Endothelial cell of umbilical vein (primary cell): Measurements from ENCODE around the gene GIPC1. TPM values are rescaled to one million over a fixed set of nuclear protein-coding genes. Genes with fewer than 3 reads are reported as not detected.
A peak's percentile ranks its signal among the peaks of the same experiment; 100 is the strongest.

ENCODE experiments used
- BruUV-seq: library from RNA; stranded (reverse); fragments of 400-500 nt; replicated peaks from 2 replicates; lab custom pipeline; 2021; lab: Mats Ljungman, UMichigan
- CTCF ChIA-PET: fragments of 300-600, 350-600 bp; sonication (Branson Sonifier 250); formaldehyde crosslinking; loops from one replicate; lab custom pipeline; 2021; ENCODE audit warnings: antibody characterized with exemption, inconsistent platforms; lab: Charles Lee
- POLR2A ChIA-PET: fragments of 300-600, 350-600 bp; sonication (Branson Sonifier 250); formaldehyde crosslinking; loops from one replicate; lab custom pipeline; 2021; ENCODE audit warnings: antibody characterized with exemption, inconsistent platforms; lab: Charles Lee
- DNase-seq: peaks from one replicate; pipeline ENCODE4 v3.0.0-alpha.2; 2011; ENCODE audit warnings: low read depth, low spot score
- FAIRE-seq: peaks from 2 replicates; lab custom pipeline; 2011; peaks lifted over from hg19 to GRCh38; lab: Jason Lieb, UNC
- H2AFZ ChIP-seq: 2 replicates; pipeline ENCODE4 v1.6.0; 2012; ENCODE audit warnings: low read depth, low read length, control low read depth, inconsistent platforms
- H3K27ac ChIP-seq: 2 replicates; pipeline ENCODE4 v1.5.1; 2011; ENCODE audit warnings: low read depth, mild to moderate bottlenecking, control low read depth, low read length, moderate library complexity; ENCODE audit not compliant: insufficient read depth
- H3K27me3 ChIP-seq, 2 experiments: 2 replicates each; pipeline versions ENCODE4 v1.6.0 to v1.6.1; 2011; ENCODE audit warnings: low read length in 2 of 2, mixed read lengths in 1 of 2; ENCODE audit not compliant: control insufficient read depth in 2 of 2, insufficient read depth in 2 of 2
- H3K36me3 ChIP-seq, 2 experiments: 2 replicates in 1 of 2; 3 replicates in 1 of 2; pipeline ENCODE4 v1.5.1; 2011; ENCODE audit warnings: low read length in 2 of 2, mild to moderate bottlenecking in 1 of 2, moderate library complexity in 1 of 2; ENCODE audit not compliant: control insufficient read depth in 2 of 2, insufficient read depth in 2 of 2; ENCODE audit errors: extremely low read depth in 1 of 2
- H3K4me1 ChIP-seq: 3 replicates; pipeline ENCODE4 v1.5.1; 2011; ENCODE audit warnings: mild to moderate bottlenecking, low read length; ENCODE audit not compliant: control insufficient read depth, insufficient read depth; ENCODE audit errors: extremely low read depth
- H3K4me2 ChIP-seq: 2 replicates; pipeline ENCODE4 v1.6.1; 2011; ENCODE audit warnings: low read length, control low read depth, mixed read lengths; ENCODE audit not compliant: insufficient read depth
- H3K4me3 ChIP-seq, 3 experiments: fragments of 200-600 bp in 1 of 3; sonication (generic), shearing (Covaris generic) in 1 of 3; replicated peaks in 1 of 3; 2 replicates each; pipeline ENCODE4 v1.5.1; 2011 to 2016; ENCODE audit warnings: control low read depth in 3 of 3, low read length in 3 of 3, mild to moderate bottlenecking in 2 of 3, inconsistent platforms in 1 of 3, low read depth in 1 of 3, moderate library complexity in 1 of 3; ENCODE audit not compliant: insufficient read depth in 1 of 3
- H3K79me2 ChIP-seq: 2 replicates; pipeline ENCODE4 v1.6.0; 2012; ENCODE audit warnings: low read length, inconsistent platforms; ENCODE audit not compliant: control insufficient read depth, insufficient read depth
- H3K9ac ChIP-seq: replicated peaks from 2 replicates; pipeline ENCODE3; 2011; ENCODE audit warnings: low read length, control low read depth; ENCODE audit not compliant: insufficient read depth; ENCODE audit errors: extremely low read depth
- H3K9me1 ChIP-seq: replicated peaks from 3 replicates; pipeline ENCODE4 v1.6.0; 2011; ENCODE audit warnings: mild to moderate bottlenecking, low read length; ENCODE audit not compliant: control insufficient read depth, insufficient read depth; ENCODE audit errors: extremely low read depth
- H3K9me3 ChIP-seq: replicated peaks from 2 replicates; pipeline ENCODE4 v1.5.1; 2012; ENCODE audit warnings: low read length, inconsistent platforms; ENCODE audit not compliant: control insufficient read depth, insufficient read depth
- H4K20me1 ChIP-seq: replicated peaks from 2 replicates; pipeline ENCODE3; 2011; ENCODE audit warnings: mild to moderate bottlenecking, low read length; ENCODE audit not compliant: control insufficient read depth, insufficient read depth; ENCODE audit errors: extremely low read depth
- EZH2 ChIP-seq: IDR thresholded peaks from 2 replicates; pipeline ENCODE4 v1.6.1; 2012; ENCODE audit warnings: borderline replicate concordance, low read depth, mild to moderate bottlenecking, moderate library complexity, low read length, inconsistent platforms; ENCODE audit not compliant: severe bottlenecking
- JUN ChIP-seq: IDR thresholded peaks from 2 replicates; pipeline ENCODE4 v1.6.1; 2011; ENCODE audit warnings: borderline replicate concordance, low read depth; ENCODE audit not compliant: insufficient read length, insufficient read depth
- MYC ChIP-seq: IDR thresholded peaks from one replicate; pipeline ENCODE4 v1.6.1; 2011; ENCODE audit warnings: mild to moderate bottlenecking, low read depth, low read length
- POLR2A ChIP-seq: IDR thresholded peaks from 2 replicates; pipeline ENCODE4 v1.6.1; 2012; ENCODE audit warnings: low read depth, mild to moderate bottlenecking, control low read depth, low read length
- POLR2AphosphoS5 ChIP-seq: IDR thresholded peaks from 2 replicates; pipeline ENCODE4 v1.6.1; 2012; ENCODE audit warnings: low read depth, mild to moderate bottlenecking, control low read depth, low read length, moderate library complexity; ENCODE audit not compliant: insufficient read depth
- dilution Hi-C: fragments of 300-500 bp; cut with MboI; formaldehyde crosslinking; loops from one replicate; pipeline ENCODE4 v1.15.0; 2019; ENCODE audit warnings: low sequenced_read_pairs; ENCODE audit not compliant: extremely low pct_ligation_motif_present
- intact Hi-C: fragments of 100-400 bp; cut with micrococcal nuclease; formaldehyde crosslinking; loops from one replicate; pipeline ENCODE4 v1.10.0; 2022
- polyA plus RNA-seq, 4 experiments: library from polyadenylated mRNA; depleted of rRNA in 3 of 4; stranded (reverse) in 3 of 4; unstranded in 1 of 4; fragments of >200 nt; gene quantifications; 2 replicates each; pipeline versions ENCODE4 v1.2.1 to v1.2.3, GENCODE V29; 2011 to 2012; ENCODE audit warnings: missing spikeins in 1 of 4
- total RNA-seq: library from RNA; stranded (reverse); gene quantifications from 2 replicates; pipeline ENCODE4 v1.2.3, GENCODE V29; 2021

GIPC1 gene
- total and polyA plus RNA-seq, 2 donors (not counting 3 experiments of a cell fraction or from before 2014, with no cell fraction given): 108 to 141 TPM

DNA sequence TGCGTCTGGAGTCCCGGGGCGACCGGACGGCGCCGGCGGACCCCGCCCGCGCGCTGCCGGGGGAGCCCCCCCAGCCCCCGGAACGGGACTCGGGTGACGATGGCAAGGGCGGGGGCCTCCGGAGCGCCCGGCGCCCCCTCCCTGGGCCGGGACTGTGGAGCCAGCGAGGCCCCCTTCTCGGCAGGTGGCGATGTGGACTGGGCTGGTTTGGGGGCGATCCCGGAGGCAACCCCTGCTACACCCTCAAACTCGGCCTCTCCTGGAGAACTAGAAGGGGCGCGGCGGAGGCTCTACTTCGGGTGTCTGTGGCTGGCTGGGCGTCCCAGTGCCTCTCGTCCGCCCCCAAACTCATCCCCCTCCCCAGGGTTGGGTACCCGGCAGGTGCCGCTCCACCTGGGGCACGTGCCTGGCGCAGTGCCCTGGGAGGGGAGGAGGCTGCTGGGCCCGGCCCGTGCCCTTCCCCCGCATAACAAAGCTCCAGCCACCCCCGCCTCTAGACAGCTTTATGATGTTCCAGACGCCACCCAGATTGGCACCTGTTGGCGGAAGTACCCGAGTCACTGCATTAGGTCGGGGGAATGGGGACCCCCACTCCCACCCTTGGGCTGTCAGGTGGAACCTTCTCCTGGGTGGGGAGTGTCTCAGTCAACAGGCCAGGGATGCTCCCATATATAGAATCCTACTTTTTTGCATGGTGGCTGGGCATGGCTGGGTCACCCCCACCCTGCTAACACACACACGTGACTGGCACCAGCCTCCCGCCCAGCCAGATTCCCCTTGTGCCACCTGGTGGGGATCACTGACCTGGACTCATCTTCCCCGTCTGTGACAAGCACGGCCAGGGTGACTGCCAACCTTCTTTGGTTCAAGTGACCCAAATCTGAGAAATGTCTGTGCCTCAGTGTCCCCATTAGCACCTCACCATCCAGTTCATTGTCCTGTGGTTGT lies 62.1 kb downstream of the GIPC1 start:
- Histone ChIP-seq H3K9me1 (no peaks in the 10 kb centered on the region), H4K20me1 (no peaks in the 10 kb centered on the region), H3K4me2 (peak overlapping the region; percentile 89), H3K9ac (peak overlapping the region; percentile 61), H3K4me3 (peak overlapping the region; percentile 43 to 84 (median 79)), H3K27ac (peak overlapping the region; percentile 78), H3K4me1 (peaks cover 32% of the 10 kb centered on the region), H3K9me3 (no peaks in the 10 kb centered on the region), H3K27me3 (peaks cover 0 to 2% of the 10 kb centered on the region in 2 experiments), H2AFZ (no peak overlapping the region), H3K79me2 (peaks cover 54% of the 10 kb centered on the region), H3K36me3 (no peaks in the 10 kb centered on the region)
- CTCF ChIA-PET: interaction anchor here (0.7 to 1.1 kb wide), 5 partner anchors 8 to 297 kb away, joined by 3 to 4 read pairs (median 3); partner anchors contain the start of gene ASF1B
- dilution Hi-C loops (no loop called here), intact Hi-C loops (loop anchor here (1.0 kb wide), 2 partner anchors 28 to 38 kb away; no protein-coding TSS in a partner anchor)
- peak; percentile 18 for DNase-seq
- peak; percentile 13 for TF ChIP-seq POLR2A
- no peak for TF ChIP-seq JUN
- no peak for TF ChIP-seq EZH2
- TF ChIP-seq MYC: no peak
- POLR2A ChIA-PET: no interaction called here
- BruUV-seq: no TSS peak
- peak; percentile 59 for FAIRE-seq

DNA sequence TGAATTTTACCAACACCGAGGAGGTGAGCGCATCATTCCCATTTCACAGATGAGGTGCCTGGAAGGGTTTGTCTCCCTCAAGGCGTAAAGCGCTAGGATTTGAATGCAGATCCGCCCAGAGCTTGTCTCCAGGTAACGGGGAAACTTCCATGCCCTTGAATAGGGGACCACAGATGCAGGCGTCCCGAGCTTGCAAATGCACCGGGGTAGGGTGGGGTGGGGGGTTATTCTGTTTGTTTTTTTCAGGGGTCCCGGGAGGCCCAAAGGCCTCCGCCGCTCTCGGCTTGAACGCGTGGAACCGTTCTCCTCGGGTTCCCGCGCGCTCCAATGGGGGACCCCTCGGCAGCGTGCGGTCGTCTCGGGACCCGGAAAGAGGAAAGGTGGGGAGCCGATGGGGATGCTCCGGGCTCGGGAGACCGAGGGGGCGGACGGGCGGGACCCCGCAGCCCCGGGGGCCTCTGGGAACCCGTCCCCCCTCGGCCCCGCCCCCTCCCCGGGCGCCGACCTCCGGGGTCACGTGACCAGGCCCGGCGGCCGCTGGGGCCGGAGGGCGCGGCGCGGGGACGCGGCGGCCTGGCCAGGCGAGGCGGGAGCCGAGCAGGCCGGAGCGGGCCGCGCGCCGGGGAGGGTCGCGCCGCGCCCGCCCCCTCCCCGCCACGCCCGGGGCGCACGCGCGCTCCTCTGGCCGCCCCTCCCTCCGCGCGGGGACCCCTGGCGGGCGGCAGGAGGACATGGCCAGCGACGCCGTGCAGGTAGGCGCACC lies 63.0 kb downstream of the GIPC1 start, which contains the start of gene PKN1:
PKN1 (plus strand) TSS at position 516 of the 763 bp plus-strand sequence; CDS start at position 732, 216 bp downstream.
- Histone ChIP-seq H3K4me3 (peak within 1 kb of the TSS; percentile 43 to 84 (median 79)), H3K9me3 (no peaks in the 10 kb centered on the region), H3K36me3 (no peaks in the 10 kb centered on the region), H2AFZ (peak within 1 kb of the TSS; percentile 68), H4K20me1 (no peaks in the 10 kb centered on the region), H3K79me2 (peaks cover 46% of the 10 kb centered on the region), H3K4me1 (peaks cover 27% of the 10 kb centered on the region), H3K4me2 (peak within 1 kb of the TSS; percentile 89), H3K9ac (peak within 1 kb of the TSS; percentile 61), H3K27ac (peak within 1 kb of the TSS; percentile 78), H3K9me1 (no peaks in the 10 kb centered on the region), H3K27me3 (peaks cover 0 to 2% of the 10 kb centered on the region in 2 experiments)
- TF ChIP-seq POLR2A (peak; percentile 18), POLR2AphosphoS5 (no peak)
- FAIRE-seq: peak; percentile 48
- dilution Hi-C loops: no loop called here
- intact Hi-C loops: loop anchor here (1.0 kb wide), 1 partner anchor 53 kb away; no protein-coding TSS in a partner anchor
- BruUV-seq: no TSS peak
- peak; percentile 21 for DNase-seq
- CTCF ChIA-PET: interaction anchor here (0.6 to 2.6 kb wide), 8 partner anchors 13 to 285 kb away, joined by 3 to 23 read pairs (median 4); no protein-coding TSS in a partner anchor
- POLR2A ChIA-PET: no interaction called here
